GM12892 (cell line): ENCODE results near the gene VWF.

Experiments used
- POLR2A ChIP-seq: IDR thresholded peaks from 2 replicates; pipeline ENCODE4 v1.6.1; 2011; ENCODE audit warnings: low read depth, low read length, control low read depth
- POLR2AphosphoS5 ChIP-seq: IDR thresholded peaks from 2 replicates; pipeline ENCODE4 v1.6.1; 2011; ENCODE audit warnings: low read depth, low read length, control low read depth

GRCh38 chr12:5898874-5899273, 225.6 kb downstream of the VWF start:
- TF ChIP-seq POLR2A (no peak), POLR2AphosphoS5 (no peak)
